Breast epithelium (tissue), 3 donors: Measurements from ENCODE around the gene YJU2.
"Not testable (repeated sequence)": the region's sequence is repeated elsewhere in the genome, so short reads cannot be mapped to it uniquely, and the experiment has no call there.

Experiments
- CTCF ChIP-seq, 3 donors: fragments of 450-650 bp; IDR thresholded peaks; one replicate each; pipeline ENCODE4 v1.5.1; 2016 to 2017; ENCODE audit warnings: antibody characterized with exemption in 3 of 3, mild to moderate bottlenecking in 3 of 3, moderate library complexity in 3 of 3
- POLR2A ChIP-seq: fragments of 450-650 bp; IDR thresholded peaks from one replicate; pipeline ENCODE4 v1.6.1; 2016; ENCODE audit warnings: antibody characterized with exemption, mild to moderate bottlenecking, moderate library complexity
- POLR2AphosphoS5 ChIP-seq, 3 donors: sonication (generic); formaldehyde crosslinking; IDR thresholded peaks; one replicate each; pipeline ENCODE4 v1.6.1; 2017; ENCODE audit warnings: antibody characterized with exemption in 3 of 3

GRCh38 chr19:4230237-4230636, 16.6 kb upstream of the YJU2 start:
- not testable (repeated sequence) for TF ChIP-seq CTCF (IDR thresholded peaks at IDR 0.05); POLR2A; POLR2AphosphoS5 (IDR thresholded peaks at IDR 0.05)
